ENCODE measurements around the gene FEM1B.

The FEM1B gene

DNA sequence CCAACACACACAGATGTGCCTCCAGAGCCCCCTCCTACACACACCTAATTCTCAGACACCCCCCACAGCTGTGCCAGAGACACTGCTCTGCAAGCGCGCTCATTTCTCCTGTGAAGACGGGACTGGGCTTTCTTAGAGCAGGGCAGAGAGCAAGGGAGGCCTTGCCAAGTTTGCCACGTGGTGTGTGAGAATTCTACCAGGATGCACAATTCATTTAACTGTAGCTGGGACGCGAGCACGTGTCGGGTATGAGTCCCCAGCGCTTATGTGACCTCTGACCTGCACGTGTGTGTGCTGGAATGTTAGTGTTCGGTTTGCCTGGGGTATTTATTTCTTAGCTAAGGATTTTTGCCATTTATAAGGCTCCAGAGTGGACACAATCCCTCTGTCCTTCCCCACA is 37.0 kb downstream of the FEM1B start:
- no peak for TF ChIP-seq CTCF (IDR thresholded peaks at IDR 0.05)
- TF ChIP-seq ZFX (IDR thresholded peaks at IDR 0.05; ENCODE audit: borderline replicate concordance): no peak
- no peak overlapping the region for H3K27ac ChIP-seq

DNA sequence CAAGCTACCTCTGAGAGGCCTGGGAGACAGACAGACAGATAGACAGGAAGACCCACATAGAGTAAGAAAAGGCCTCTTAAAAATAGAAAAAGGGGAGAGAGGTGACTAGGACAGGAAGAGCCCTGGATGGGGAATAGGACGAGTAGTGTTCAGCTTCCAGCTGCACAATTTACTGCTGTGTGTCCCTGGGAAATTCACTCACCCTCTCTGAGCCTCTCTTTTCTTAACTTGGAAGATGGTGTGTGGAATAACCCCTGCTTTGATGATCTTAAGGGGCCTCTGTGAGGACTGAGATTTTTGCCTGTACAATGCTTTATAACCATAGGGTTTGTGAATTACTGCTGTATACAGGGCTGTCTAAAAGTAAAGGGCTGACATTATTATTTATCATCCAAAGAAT is 37.5 kb downstream of the FEM1B start:
- TF ChIP-seq CTCF (IDR thresholded peaks at IDR 0.05): no peak
- no peak for TF ChIP-seq ZFX (IDR thresholded peaks at IDR 0.05; ENCODE audit: borderline replicate concordance)
- H3K27ac ChIP-seq: no peak overlapping the region

DNA sequence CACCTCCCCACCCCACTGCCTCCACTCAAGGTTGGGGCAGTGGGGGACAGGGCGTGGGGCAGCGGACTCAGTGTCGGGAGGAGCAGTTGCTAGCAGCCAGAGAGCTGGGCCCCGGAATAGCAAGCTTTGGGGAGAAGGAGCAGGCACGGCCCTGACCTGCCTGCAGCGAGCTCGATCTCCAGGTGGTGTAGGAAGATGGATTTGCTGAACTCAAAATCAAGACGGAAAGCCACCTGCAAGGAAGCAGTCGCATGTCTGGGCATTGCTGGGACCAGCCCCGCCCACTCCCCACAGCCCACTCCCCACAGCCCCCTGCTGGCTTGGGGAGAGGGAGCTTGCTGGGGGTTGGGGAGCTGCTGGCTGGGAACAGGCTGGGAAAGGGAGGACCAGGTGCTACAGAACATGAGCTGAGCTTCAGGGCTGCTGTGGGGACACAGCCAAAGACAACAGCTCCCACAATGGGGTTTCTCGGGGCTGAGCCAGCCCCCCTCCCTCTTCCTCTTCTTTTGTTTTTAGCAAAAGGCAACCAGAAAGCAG is 38.0 kb downstream of the FEM1B start:
- no peak overlapping the region for H3K27ac ChIP-seq

GRCh38 chr15:68316061-68316804 is 38.7 kb downstream of the FEM1B start:
- no peak overlapping the region for H3K27ac ChIP-seq

More for the DNA sequence above, 38.0 kb downstream of the FEM1B start:
- TF ChIP-seq ZFX (IDR thresholded peaks at IDR 0.05; ENCODE audit: borderline replicate concordance) (no peak), CTCF (IDR thresholded peaks at IDR 0.05) (no peak)

GRCh38 chr15:68317281-68318007 is 39.9 kb downstream of the FEM1B start:
- TF ChIP-seq CTCF (IDR thresholded peaks at IDR 0.05) (no peak), ZFX (IDR thresholded peaks at IDR 0.05; ENCODE audit: borderline replicate concordance) (no peak)
- no peak overlapping the region for H3K27ac ChIP-seq

More at GRCh38 chr15:68316061-68316804, 38.7 kb downstream of the FEM1B start:
- TF ChIP-seq CTCF (IDR thresholded peaks at IDR 0.05) (peak; percentile 75), ZFX (IDR thresholded peaks at IDR 0.05; ENCODE audit: borderline replicate concordance) (no peak)

- no peak overlapping the region for H3K27ac ChIP-seq
- TF ChIP-seq ZFX (IDR thresholded peaks at IDR 0.05; ENCODE audit: borderline replicate concordance): no peak
- no peak for TF ChIP-seq CTCF (IDR thresholded peaks at IDR 0.05)
Measured at GRCh38 chr15:68318008-68318835, 40.7 kb downstream of the FEM1B start.

Measured in 22Rv1 (cell line).